ENCODE data around the gene EXOSC7.

EXOSC7 gene

DNA sequence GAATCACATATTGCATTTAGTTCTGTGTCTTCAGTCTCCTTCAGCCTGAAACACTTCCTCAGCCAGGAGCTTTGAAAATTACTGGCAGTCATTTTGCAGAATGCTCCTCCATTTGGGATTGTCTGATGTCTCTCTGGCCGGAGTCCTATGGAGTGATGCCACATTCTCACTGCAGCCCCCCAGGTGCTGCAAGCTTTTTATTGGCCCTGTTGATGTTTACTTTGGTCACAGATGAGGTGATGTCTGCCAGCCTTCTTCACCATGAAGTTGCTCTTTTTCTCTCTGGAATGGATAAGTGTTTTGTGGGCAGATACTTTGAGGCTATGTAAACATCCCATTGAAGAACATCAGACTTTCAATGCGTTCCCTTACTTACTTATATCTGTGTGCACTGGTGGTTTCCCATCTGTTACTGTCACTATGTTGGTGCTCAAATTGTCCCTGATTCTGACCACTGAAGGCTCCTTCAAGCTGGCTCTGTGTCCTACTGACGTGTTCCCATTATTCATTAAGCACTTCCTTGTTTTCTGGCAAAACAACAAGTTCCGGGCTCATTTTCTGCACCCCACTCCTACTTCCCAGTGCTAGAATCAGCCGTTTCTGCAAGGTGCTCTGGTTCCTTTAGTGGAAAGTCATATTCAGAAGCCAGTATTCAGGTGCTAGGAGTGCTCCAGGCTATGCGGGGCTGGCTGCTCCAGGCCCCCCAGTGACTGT is 48.7 kb downstream of the EXOSC7 start:
- H3K4me3 ChIP-seq (replicated peaks; ENCODE audit: low read depth, low read length): no peak overlapping the region
- TF ChIP-seq, protein P1, sequence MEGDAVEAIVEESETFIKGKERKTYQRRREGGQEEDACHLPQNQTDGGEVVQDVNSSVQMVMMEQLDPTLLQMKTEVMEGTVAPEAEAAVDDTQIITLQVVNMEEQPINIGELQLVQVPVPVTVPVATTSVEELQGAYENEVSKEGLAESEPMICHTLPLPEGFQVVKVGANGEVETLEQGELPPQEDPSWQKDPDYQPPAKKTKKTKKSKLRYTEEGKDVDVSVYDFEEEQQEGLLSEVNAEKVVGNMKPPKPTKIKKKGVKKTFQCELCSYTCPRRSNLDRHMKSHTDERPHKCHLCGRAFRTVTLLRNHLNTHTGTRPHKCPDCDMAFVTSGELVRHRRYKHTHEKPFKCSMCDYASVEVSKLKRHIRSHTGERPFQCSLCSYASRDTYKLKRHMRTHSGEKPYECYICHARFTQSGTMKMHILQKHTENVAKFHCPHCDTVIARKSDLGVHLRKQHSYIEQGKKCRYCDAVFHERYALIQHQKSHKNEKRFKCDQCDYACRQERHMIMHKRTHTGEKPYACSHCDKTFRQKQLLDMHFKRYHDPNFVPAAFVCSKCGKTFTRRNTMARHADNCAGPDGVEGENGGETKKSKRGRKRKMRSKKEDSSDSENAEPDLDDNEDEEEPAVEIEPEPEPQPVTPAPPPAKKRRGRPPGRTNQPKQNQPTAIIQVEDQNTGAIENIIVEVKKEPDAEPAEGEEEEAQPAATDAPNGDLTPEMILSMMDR (IDR thresholded peaks at IDR 0.05; ENCODE audit: low read depth, low read length, missing control alignments): no peak

DNA sequence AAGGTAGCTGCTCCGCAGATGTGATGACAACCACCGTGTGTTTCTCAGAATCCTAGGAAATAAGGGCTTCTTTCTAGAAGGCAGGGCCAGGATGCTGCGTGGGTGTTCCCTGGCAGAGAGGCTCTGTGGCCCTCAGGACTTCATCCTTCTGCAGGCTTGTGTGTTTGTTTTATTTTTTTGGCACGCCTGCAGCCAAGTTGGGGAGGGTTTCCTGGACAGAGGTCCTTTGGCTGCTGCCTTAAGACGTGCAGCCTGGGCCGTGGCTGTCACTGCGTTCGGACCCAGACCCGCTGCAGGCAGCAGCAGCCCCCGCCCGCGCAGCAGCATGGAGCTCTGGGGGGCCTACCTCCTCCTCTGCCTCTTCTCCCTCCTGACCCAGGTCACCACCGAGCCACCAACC is 50.0 kb downstream of the EXOSC7 start, which contains the start of gene CLEC3B:
CLEC3B (plus strand) TSS at position 266 of the 400 bp plus-strand sequence; CDS start at position 326, 60 bp downstream.
- TF ChIP-seq, protein P1 (IDR thresholded peaks at IDR 0.05; ENCODE audit: low read depth, low read length, missing control alignments): no peak
- DNase-seq (ENCODE audit: extremely low read depth, low read depth): no peak
- no peak within 1 kb of the TSS for H3K4me3 ChIP-seq (replicated peaks; ENCODE audit: low read depth, low read length)

More for the DNA sequence above, 48.7 kb downstream of the EXOSC7 start:
- no peak for DNase-seq (ENCODE audit: extremely low read depth, low read depth)

DNA sequence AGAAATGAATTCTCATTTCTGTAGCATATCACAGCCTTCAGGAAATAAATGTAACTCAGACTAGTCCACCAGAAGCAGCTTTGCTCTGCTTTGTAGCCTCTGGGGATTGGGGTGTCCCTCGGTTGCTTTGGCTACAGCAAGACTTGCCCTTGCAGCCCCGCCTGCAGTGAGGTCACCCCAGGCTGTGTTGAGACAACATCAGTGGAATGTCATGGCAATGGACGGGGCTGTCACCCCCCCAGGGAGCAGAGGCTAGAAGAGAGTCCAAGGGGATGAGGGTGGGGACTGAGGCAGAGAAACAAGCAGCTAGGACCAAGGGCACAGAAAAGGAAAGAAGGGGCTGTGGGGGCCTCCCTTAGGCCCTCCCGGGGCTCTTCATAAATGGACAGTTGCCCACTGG is 50.9 kb downstream of the EXOSC7 start:
- no peak for DNase-seq (ENCODE audit: extremely low read depth, low read depth)
- TF ChIP-seq, protein P1 (IDR thresholded peaks at IDR 0.05; ENCODE audit: low read depth, low read length, missing control alignments): no peak
- H3K4me3 ChIP-seq (replicated peaks; ENCODE audit: low read depth, low read length): no peak overlapping the region

DNA sequence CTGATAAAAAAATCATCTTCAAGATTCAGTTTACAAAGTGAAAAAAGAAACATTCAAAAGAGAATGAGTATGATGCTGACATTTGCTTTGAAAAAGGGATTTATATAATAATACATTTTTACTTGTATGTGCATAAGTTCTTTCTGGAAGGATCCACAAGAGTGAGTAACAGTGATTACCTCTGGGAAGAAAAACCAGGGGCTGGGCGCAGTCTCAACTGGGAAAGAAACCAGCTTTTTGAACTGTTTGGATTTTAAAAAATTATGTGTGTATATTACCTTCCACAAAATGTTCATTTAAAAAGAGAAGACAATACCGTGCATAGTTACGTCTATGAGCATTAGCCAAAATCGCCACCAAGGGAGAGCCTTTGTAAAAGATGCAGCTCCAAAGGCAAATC is 51.4 kb downstream of the EXOSC7 start:
- no peak for DNase-seq (ENCODE audit: extremely low read depth, low read depth)
- TF ChIP-seq, protein P1 (IDR thresholded peaks at IDR 0.05; ENCODE audit: low read depth, low read length, missing control alignments): no peak
- H3K4me3 ChIP-seq (replicated peaks; ENCODE audit: low read depth, low read length): no peak overlapping the region

DNA sequence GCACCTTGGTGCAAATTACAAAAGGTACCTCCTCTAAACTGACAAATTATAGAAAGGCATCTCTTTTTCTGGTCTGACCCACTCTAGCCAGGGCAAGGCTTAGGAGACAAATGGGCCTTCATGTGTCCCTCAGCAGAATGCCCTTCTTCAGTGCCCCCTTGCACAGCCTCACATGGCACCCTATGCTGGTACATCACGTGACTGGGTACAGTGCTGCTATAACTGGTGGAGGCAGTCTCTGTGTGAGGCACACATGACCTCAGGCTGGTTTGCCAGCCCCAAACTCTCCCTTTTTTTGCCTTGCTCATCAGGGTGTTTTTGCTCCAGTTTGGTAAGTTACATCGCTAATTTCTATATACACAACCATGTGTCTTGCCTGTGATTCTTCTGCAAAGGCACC is 53.2 kb downstream of the EXOSC7 start:
- TF ChIP-seq, protein P1 (IDR thresholded peaks at IDR 0.05; ENCODE audit: low read depth, low read length, missing control alignments): no peak
- no peak for DNase-seq (ENCODE audit: extremely low read depth, low read depth)
- H3K4me3 ChIP-seq (replicated peaks; ENCODE audit: low read depth, low read length): no peak overlapping the region

DNA sequence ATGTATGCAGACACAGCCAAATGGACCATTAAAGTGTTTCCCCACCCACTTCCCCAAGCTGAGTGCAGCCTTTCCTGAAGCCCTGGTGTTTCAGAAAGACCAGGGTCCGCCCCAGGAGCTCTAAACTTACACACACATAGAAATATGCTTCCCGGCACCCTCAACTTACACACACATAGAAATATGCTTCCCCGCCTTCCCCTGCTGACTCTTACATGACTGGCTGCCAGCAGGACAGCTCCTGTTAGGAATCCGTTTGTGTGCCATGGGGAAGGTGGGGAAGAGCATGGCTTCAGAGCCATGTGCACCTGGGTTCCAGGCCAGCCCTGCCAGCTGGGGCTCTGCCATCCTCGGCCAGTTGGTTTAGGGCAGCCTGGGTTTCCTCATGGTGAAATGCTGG is 53.6 kb downstream of the EXOSC7 start:
- TF ChIP-seq, protein P1 (IDR thresholded peaks at IDR 0.05; ENCODE audit: low read depth, low read length, missing control alignments): no peak
- DNase-seq (ENCODE audit: extremely low read depth, low read depth): no peak
- no peak overlapping the region for H3K4me3 ChIP-seq (replicated peaks; ENCODE audit: low read depth, low read length)

All from HFF-Myc (cell line).